Tibial artery (tissue), 4 donors: ENCODE measurements around the gene KDM5B.

Experiments used
- DNase-seq, 2 donors: peaks; one replicate each; pipeline ENCODE4 v3.0.0-alpha.2; 2019
- H3K27ac ChIP-seq, 2 donors: fragments of 200-600 bp; sonication (generic) in 1 of 2; 1 replicate in 1 of 2; 2 replicates in 1 of 2; pipeline ENCODE4 v1.5.1; 2018 to 2019; ENCODE audit warnings: mild to moderate bottlenecking in 1 of 2
- H3K27me3 ChIP-seq, 2 donors: fragments of 200-600 bp; sonication (generic) in 1 of 2; one replicate each; pipeline versions ENCODE4 v1.5.1 to v1.6.0; 2016 to 2019
- H3K36me3 ChIP-seq, 3 donors: fragments of 200-600 bp; sonication (generic) in 2 of 3; one replicate each; pipeline ENCODE4 v1.5.1; 2016 to 2019; ENCODE audit warnings: mild to moderate bottlenecking in 2 of 3
- H3K4me1 ChIP-seq, 4 donors: fragments of 200-600 bp; sonication (generic) in 2 of 4; 1 replicate in 3 of 4; 2 replicates in 1 of 4; pipeline ENCODE4 v1.5.1; 2016 to 2019
- H3K4me3 ChIP-seq, 2 donors: fragments of 200-600 bp; sonication (generic) in 1 of 2; 1 replicate in 1 of 2; 2 replicates in 1 of 2; pipeline ENCODE4 v1.5.1; 2018 to 2019; ENCODE audit warnings: mild to moderate bottlenecking in 2 of 2
- H3K9me3 ChIP-seq, 3 donors: fragments of 200-600 bp; sonication (generic) in 1 of 3; one replicate each; pipeline ENCODE4 v1.5.1; 2016 to 2019
- intact Hi-C: fragments of 100-400 bp; cut with DNase I; formaldehyde crosslinking; loops from one replicate; pipeline ENCODE4 v1.15.0; 2023; ENCODE audit warnings: low total_unique reads
- TF ChIP-seq, protein P1 (sequence below), 2 experiments: fragments of 200-600 bp in 1 of 2; fragments of 450-650 bp in 1 of 2; IDR thresholded peaks; one replicate each; pipeline ENCODE4 v1.5.1; 2017 to 2019; ENCODE audit warnings: antibody characterized with exemption in 2 of 2, mild to moderate bottlenecking in 1 of 2, moderate library complexity in 1 of 2

Gene KDM5B

DNA sequence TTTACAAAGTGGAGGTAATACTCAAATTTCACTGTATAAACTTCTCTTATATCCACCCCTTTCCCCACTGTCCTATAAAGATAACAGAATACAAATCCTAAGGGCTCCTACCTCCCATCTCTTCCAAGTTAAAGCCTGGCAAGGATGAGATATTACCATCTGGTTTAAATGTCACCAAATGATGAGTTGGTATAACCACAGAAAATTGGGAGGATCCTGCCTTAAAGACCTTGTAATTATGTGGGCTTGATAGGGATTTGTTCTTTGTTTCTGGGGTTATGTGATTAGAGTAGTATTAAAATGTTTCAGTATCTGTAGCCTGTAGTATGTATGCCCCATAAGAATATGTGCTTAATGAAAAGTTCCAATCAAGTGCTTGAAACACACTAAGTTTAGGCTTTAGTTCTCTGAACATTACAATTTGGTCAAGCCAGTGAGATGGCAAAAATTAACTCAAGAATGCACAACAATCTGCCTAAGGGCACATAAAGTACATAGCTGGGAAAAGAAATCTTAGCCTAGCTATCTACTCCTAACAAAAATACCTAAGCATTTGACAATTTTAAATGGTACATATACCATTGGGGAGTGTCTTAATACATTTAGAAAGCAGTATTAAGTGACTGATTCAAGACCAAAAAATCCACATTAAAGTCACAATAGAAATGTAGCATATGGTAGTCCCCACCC is 14.0 kb downstream of the KDM5B start:
- TF ChIP-seq, protein P1, sequence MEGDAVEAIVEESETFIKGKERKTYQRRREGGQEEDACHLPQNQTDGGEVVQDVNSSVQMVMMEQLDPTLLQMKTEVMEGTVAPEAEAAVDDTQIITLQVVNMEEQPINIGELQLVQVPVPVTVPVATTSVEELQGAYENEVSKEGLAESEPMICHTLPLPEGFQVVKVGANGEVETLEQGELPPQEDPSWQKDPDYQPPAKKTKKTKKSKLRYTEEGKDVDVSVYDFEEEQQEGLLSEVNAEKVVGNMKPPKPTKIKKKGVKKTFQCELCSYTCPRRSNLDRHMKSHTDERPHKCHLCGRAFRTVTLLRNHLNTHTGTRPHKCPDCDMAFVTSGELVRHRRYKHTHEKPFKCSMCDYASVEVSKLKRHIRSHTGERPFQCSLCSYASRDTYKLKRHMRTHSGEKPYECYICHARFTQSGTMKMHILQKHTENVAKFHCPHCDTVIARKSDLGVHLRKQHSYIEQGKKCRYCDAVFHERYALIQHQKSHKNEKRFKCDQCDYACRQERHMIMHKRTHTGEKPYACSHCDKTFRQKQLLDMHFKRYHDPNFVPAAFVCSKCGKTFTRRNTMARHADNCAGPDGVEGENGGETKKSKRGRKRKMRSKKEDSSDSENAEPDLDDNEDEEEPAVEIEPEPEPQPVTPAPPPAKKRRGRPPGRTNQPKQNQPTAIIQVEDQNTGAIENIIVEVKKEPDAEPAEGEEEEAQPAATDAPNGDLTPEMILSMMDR (IDR thresholded peaks at IDR 0.05), result no peak
- Histone ChIP-seq H3K9me3 (no peaks in the 10 kb centered on the region), H3K27me3 (no peaks in the 10 kb centered on the region), H3K4me1 (peaks cover 0 to 17% (median 0%) of the 10 kb centered on the region in 4 donors), H3K4me3 (no peak overlapping the region), H3K36me3 (no peaks in the 10 kb centered on the region), H3K27ac (no peak overlapping the region)
- no peak for DNase-seq
- intact Hi-C loops, result no loop called here

DNA sequence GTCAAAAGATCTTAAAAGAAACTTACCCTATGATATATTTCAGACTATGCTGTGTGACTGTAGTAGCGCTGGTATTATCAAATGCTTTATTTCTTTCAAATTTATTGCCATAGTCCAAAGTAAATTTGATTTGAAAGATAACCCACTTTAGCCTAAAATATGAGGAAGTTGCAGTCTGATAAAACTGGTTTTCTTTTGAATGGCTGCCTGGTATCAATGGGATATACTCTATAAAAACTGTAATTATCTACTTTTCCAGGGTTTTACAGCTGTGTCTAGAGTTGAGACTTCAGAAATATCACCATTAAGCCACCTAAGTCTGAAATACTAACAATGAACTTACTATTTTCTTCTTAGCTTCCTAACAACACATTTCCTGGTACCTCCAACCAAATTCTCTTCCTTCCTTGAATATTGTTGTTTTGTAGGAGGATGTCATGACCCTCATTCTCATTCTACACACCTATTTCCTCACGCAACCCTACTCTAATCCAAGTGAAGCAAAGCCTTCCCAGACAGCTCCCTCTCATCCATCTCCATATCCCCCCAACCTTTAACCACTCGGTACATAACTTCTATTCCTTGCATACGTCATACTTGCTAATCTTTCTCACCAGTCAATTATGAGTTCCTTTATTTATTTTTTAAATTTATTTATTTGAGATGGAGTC is 17.0 kb downstream of the KDM5B start:
- no peaks in the 10 kb centered on the region for H3K27me3 ChIP-seq
- intact Hi-C loops, result no loop called here
- DNase-seq, result no peak
- H3K27ac ChIP-seq, result no peak overlapping the region
- H3K4me3 ChIP-seq, result no peak overlapping the region
- TF ChIP-seq, protein P1 (IDR thresholded peaks at IDR 0.05), result no peak
- H3K4me1 ChIP-seq, result peaks cover 0 to 7% (median 0%) of the 10 kb centered on the region in 4 donors
- H3K36me3 ChIP-seq, result no peaks in the 10 kb centered on the region
- no peaks in the 10 kb centered on the region for H3K9me3 ChIP-seq

DNA sequence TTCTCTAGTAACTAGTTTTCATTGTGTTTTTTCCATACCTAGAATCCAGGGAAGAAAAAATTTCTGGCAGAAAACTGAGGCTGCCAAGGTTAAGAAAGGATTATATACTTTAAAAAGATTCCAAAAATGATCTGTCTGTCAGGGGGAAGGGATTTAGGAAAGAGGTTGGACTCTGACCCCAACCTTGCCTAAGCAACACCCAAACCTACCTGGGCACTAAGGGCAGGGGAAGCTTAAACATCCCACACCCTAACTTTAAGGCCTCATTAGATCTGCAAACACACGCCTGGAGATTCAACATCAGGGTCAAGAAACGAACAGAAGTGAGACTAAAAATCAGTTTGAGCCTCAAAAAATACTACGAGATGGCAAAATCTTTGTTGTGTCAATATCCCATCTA is 19.4 kb downstream of the KDM5B start:
- TF ChIP-seq, protein P1 (IDR thresholded peaks at IDR 0.05), result no peak
- Histone ChIP-seq H3K27me3 (no peaks in the 10 kb centered on the region), H3K36me3 (no peaks in the 10 kb centered on the region), H3K4me3 (no peak overlapping the region), H3K4me1 (peaks cover 0 to 9% (median 4%) of the 10 kb centered on the region in 4 donors), H3K9me3 (no peaks in the 10 kb centered on the region), H3K27ac (no peak overlapping the region)
- DNase-seq, result no peak
- intact Hi-C loops, result no loop called here

DNA sequence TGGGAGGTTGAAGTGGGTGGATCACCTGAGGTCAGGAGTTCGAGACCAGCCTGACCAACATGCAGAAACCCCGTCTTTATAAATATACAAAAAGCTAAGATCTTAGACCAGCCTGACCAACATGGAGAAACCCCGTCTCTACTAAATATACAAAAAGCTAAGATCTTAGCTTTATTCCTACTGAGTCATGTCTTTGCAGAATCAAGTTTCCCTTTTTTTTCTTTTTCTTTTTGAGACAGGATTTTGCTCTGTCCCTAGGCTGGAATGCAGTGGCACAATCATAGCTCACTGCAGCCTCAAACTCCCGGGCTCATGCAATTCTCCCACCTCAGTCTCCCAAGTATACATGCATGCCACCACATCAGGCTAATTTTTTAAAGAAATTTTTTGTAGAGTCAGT is 21.4 kb downstream of the KDM5B start:
- no peak overlapping the region for H3K4me3 ChIP-seq
- intact Hi-C loops, result no loop called here
- H3K4me1 ChIP-seq, result peaks cover 0 to 9% (median 4%) of the 10 kb centered on the region in 4 donors
- H3K36me3 ChIP-seq, result no peaks in the 10 kb centered on the region
- H3K9me3 ChIP-seq, result no peaks in the 10 kb centered on the region
- TF ChIP-seq, protein P1 (IDR thresholded peaks at IDR 0.05), result no peak
- no peak overlapping the region for H3K27ac ChIP-seq
- no peak for DNase-seq
- H3K27me3 ChIP-seq, result no peaks in the 10 kb centered on the region

DNA sequence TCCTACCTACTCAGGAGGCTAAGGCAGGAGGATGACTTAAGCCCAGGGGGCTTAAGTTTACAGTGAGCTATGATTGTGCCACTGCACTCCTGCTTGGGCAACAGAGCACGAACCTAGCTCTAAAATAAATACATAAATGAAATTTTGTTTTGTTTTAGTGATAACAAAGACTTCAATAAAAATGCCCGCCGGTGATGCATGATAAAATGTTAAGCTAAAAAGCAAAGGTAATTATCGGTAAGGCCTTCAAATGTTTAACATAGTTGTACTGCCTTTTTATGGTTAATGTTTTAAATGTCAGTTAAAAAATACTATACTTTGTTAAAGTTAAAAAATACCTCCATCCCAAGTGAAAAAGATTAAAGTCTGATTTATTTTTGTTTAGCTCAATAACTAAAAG is 27.0 kb downstream of the KDM5B start:
- Histone ChIP-seq H3K4me1 (peaks cover 0 to 8% (median 2%) of the 10 kb centered on the region in 4 donors), H3K27ac (no peak overlapping the region), H3K9me3 (no peaks in the 10 kb centered on the region), H3K27me3 (no peaks in the 10 kb centered on the region), H3K36me3 (peaks cover 0 to 7% (median under 1%) of the 10 kb centered on the region in 3 donors), H3K4me3 (no peak overlapping the region)
- DNase-seq, result no peak
- TF ChIP-seq, protein P1 (IDR thresholded peaks at IDR 0.05), result no peak
- intact Hi-C loops, result no loop called here
